DND-41 (cell line): Measurements from ENCODE around the gene TRIM2.

Experiments used
- ATAC-seq: fragments of 200-7000 bp; cut with Tn5 transposase; 3 replicates; pipeline ENCODE4 v1.9.1; 2021; ENCODE audit warnings: low read depth; ENCODE audit not compliant: insufficient read depth
- DNase-seq: peaks from one replicate; pipeline ENCODE4 v3.0.0-alpha.2; 2020
- H2AFZ ChIP-seq: 2 replicates; pipeline ENCODE4 v1.6.0; 2012; ENCODE audit warnings: low read depth, low read length
- H3K27ac ChIP-seq: 2 replicates; pipeline ENCODE4 v1.5.1; 2012; ENCODE audit warnings: low read length, inconsistent platforms
- H3K27me3 ChIP-seq: fragments of 200-600 bp; sonication (generic); 2 replicates; pipeline ENCODE4 v1.6.0; 2012; ENCODE audit warnings: low read length, mild to moderate bottlenecking, inconsistent platforms; ENCODE audit not compliant: insufficient read depth, poor library complexity
- H3K36me3 ChIP-seq: 2 replicates; pipeline ENCODE4 v1.5.1; 2012; ENCODE audit warnings: low read length, inconsistent platforms; ENCODE audit not compliant: insufficient read depth
- H3K4me1 ChIP-seq: 2 replicates; pipeline ENCODE4 v1.5.1; 2012; ENCODE audit warnings: mild to moderate bottlenecking, low read length; ENCODE audit not compliant: insufficient read depth
- H3K4me2 ChIP-seq: 2 replicates; pipeline ENCODE4 v1.6.0; 2012; ENCODE audit warnings: mild to moderate bottlenecking, moderate library complexity, low read length, inconsistent platforms; ENCODE audit not compliant: insufficient read depth
- H3K4me3 ChIP-seq, 2 experiments: fragments of 200-600 bp in 1 of 2; shearing (Covaris generic) in 1 of 2; 2 replicates each; pipeline ENCODE4 v1.5.1; 2012 to 2016; ENCODE audit warnings: inconsistent platforms in 2 of 2, low read length in 2 of 2, mild to moderate bottlenecking in 2 of 2, low read depth in 1 of 2, moderate library complexity in 1 of 2
- H3K79me2 ChIP-seq: 2 replicates; pipeline ENCODE4 v1.6.0; 2012; ENCODE audit warnings: low read length, inconsistent platforms; ENCODE audit not compliant: insufficient read depth
- H3K9ac ChIP-seq: 2 replicates; pipeline ENCODE4 v1.6.0; 2012; ENCODE audit warnings: low read depth, mild to moderate bottlenecking, inconsistent platforms, low read length, moderate library complexity
- H3K9me3 ChIP-seq: 2 replicates; pipeline ENCODE4 v1.5.1; 2012; ENCODE audit warnings: low read length, moderate library complexity, mild to moderate bottlenecking, inconsistent platforms; ENCODE audit not compliant: insufficient read depth, severe bottlenecking
- H4K20me1 ChIP-seq: 2 replicates; pipeline ENCODE4 v1.6.0; 2012; ENCODE audit warnings: low read length; ENCODE audit not compliant: insufficient read depth
- EZH2 ChIP-seq: IDR thresholded peaks from 3 replicates; pipeline ENCODE4 v1.6.1; 2012; ENCODE audit warnings: borderline replicate concordance, low read depth, mild to moderate bottlenecking, moderate library complexity, low read length, inconsistent platforms; ENCODE audit not compliant: severe bottlenecking
- TF ChIP-seq, protein P1 (sequence below): IDR thresholded peaks from 2 replicates; pipeline ENCODE4 v1.5.1; 2012; ENCODE audit warnings: borderline replicate concordance, low read length, moderate library complexity, mild to moderate bottlenecking; ENCODE audit not compliant: poor library complexity, severe bottlenecking; ENCODE audit errors: extremely low read depth

The TRIM2 gene

DNA sequence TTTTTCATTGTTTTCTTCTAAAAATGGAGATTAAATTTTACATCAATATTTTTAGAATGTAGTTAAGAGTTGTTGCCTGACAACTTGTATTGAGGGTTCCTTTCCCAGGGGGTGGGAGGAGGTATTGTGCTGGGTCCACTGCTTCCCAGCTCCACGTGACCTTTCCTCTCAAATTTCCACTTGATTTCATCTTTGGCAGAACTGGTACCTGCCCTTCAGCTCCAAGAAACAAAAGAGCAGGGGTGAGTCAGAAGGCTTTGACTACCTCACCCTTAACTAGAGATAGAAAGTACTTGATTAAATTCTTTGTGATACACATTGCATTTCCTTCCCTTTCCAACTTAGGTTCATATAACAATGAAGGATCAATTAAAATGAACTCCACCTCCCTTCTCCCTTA, 19.7 kb downstream of the TRIM2 start:
- DNase-seq: no peak
- no peak overlapping the region for H3K9ac ChIP-seq
- ATAC-seq: no peak
- H3K4me1 ChIP-seq: peaks cover 13% of the 10 kb centered on the region
- no peaks in the 10 kb centered on the region for H3K27me3 ChIP-seq
- no peaks in the 10 kb centered on the region for H4K20me1 ChIP-seq
- TF ChIP-seq EZH2: no peak
- TF ChIP-seq, protein P1, sequence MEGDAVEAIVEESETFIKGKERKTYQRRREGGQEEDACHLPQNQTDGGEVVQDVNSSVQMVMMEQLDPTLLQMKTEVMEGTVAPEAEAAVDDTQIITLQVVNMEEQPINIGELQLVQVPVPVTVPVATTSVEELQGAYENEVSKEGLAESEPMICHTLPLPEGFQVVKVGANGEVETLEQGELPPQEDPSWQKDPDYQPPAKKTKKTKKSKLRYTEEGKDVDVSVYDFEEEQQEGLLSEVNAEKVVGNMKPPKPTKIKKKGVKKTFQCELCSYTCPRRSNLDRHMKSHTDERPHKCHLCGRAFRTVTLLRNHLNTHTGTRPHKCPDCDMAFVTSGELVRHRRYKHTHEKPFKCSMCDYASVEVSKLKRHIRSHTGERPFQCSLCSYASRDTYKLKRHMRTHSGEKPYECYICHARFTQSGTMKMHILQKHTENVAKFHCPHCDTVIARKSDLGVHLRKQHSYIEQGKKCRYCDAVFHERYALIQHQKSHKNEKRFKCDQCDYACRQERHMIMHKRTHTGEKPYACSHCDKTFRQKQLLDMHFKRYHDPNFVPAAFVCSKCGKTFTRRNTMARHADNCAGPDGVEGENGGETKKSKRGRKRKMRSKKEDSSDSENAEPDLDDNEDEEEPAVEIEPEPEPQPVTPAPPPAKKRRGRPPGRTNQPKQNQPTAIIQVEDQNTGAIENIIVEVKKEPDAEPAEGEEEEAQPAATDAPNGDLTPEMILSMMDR: no peak
- no peak overlapping the region for H3K4me2 ChIP-seq
- no peaks in the 10 kb centered on the region for H3K36me3 ChIP-seq
- peaks cover 4% of the 10 kb centered on the region for H3K9me3 ChIP-seq
- no peak overlapping the region for H3K4me3 ChIP-seq
- no peak overlapping the region for H2AFZ ChIP-seq
- no peak overlapping the region for H3K27ac ChIP-seq
- H3K79me2 ChIP-seq: no peaks in the 10 kb centered on the region

DNA sequence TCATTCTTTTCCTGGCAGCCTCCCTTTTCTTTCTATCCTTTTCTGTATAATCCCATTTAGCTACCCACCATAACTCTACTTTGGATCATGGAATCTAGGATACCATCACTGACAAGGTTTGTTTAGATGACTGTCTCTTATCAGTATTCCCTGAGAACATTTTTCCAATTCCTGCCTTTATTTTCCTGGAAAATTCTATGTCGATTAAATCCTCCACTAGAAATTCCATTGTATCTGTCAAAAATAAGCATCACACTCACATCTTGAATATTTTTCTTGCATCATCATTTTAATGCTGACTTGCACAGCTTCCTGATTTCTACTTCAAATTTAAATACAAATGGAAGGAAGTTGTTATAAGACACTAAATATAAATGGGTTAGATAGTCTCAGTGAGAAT, 20.2 kb downstream of the TRIM2 start:
- Histone ChIP-seq H3K9ac (no peak overlapping the region), H2AFZ (no peak overlapping the region), H4K20me1 (no peaks in the 10 kb centered on the region), H3K27ac (no peak overlapping the region), H3K79me2 (no peaks in the 10 kb centered on the region), H3K27me3 (no peaks in the 10 kb centered on the region), H3K9me3 (peaks cover 4% of the 10 kb centered on the region), H3K4me2 (no peak overlapping the region), H3K36me3 (no peaks in the 10 kb centered on the region), H3K4me1 (peaks cover 13% of the 10 kb centered on the region), H3K4me3 (no peak overlapping the region)
- DNase-seq (no peak), ATAC-seq (no peak)
- TF ChIP-seq EZH2: no peak
- TF ChIP-seq, protein P1: no peak

DNA sequence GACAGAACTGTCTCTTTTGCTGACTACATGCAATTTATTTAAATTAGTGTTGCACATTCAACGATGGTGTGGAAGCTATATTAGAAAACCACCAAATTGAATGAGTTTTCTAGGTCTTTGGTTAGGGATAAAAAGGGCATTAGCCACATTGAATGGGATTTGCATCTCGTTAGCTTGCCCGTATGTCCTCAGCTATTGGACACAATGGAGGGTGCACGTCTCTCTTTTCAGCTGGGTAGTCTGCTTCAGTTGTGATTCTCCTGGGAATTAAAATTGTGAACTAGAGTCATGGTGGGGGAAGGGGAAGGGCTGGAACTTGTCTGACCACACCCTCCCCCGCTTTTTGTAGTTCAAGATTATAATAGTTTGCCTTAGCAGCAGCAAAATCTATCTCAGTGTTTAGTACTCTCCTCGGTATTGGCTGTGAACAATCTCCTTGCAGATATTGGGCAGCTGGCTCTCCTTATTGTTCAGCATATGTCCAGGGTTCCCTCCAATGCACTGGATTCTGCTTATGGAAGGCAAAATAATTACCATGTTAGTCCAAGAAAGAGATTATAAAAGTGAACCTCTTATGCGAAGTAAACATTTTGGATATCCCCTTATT, 23.3 kb downstream of the TRIM2 start:
- H3K27ac ChIP-seq: no peak overlapping the region
- TF ChIP-seq, protein P1: no peak
- TF ChIP-seq EZH2: no peak
- H3K79me2 ChIP-seq: no peaks in the 10 kb centered on the region
- no peak overlapping the region for H3K4me2 ChIP-seq
- DNase-seq: no peak
- H3K27me3 ChIP-seq: no peaks in the 10 kb centered on the region
- H3K9ac ChIP-seq: no peak overlapping the region
- no peak overlapping the region for H2AFZ ChIP-seq
- no peak for ATAC-seq
- H3K9me3 ChIP-seq: peaks cover 4% of the 10 kb centered on the region
- H4K20me1 ChIP-seq: no peaks in the 10 kb centered on the region
- peaks cover 13% of the 10 kb centered on the region for H3K4me1 ChIP-seq
- H3K36me3 ChIP-seq: no peaks in the 10 kb centered on the region
- H3K4me3 ChIP-seq: no peak overlapping the region
